ENCODE results near the gene STMN1.

The STMN1 gene

GRCh38 chr1:25871086-25871703, 35.0 kb downstream of the STMN1 start:
- no peak for DNase-seq (ENCODE audit: low read depth)

DNA sequence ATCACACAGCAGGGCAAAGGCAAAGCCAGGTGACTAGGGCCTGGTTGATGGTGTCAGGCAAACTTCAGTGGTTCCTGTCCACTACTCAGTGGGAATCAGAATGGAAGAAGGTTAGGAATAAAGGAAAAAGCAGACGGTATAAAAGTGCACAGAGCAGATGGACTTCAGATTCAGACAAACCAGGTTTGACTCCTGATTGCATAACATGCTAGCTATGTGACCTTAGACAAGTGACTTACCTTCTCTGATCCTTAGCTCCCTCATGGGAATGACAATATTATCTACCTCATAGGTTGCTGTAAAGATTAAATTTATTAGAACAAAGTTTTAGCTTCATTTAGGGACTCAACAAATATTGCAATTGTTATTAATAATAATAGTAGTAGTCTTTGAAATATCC, 35.6 kb downstream of the STMN1 start:
- DNase-seq (ENCODE audit: low read depth) = no peak

- no peak for DNase-seq (ENCODE audit: low read depth)
These were observed 36.2 kb downstream of the STMN1 start for GRCh38 chr1:25869909-25870606.

GRCh38 chr1:25867210-25867991, 38.8 kb downstream of the STMN1 start:
- DNase-seq (ENCODE audit: low read depth) = no peak

DNA sequence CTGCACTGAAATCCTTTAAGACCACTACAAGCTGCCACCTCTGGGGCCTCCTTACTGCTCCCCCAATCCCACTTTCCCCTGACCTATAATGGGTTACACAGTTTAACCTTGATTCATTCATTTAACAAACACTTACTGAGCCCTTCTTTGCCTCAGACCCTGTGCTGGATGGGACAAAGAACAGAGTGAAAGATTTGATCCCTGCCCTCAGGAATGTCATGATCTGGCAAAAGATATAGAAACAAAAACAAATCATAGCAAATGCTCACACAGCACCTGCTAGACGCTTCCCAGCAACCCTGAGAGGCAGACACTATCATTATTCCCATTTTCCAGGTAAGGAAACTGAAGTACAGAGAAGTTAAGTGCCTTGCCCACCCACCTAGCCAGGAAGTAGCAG, 39.9 kb downstream of the STMN1 start:
- DNase-seq (ENCODE audit: low read depth) = no peak

DNA sequence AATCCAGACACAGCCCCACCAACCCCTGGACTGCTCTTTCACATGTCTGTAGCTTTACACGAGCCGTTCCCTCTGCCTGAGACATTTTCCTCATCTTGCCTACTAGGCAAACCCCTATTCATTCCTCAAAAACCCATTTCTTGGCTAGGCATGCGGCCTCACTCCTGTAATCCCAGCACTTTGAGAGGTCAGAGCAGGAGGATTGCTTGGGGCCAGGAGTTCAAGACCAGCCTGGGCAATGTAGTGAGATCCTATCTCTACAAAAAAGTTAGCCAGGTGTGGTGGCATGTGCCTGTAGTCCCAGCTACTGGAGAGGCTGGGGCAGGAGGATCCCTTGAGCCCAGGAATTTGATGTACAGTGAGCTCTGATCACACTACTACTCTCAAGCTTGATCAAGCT, 41.8 kb downstream of the STMN1 start:
- DNase-seq (ENCODE audit: low read depth) = no peak

- no peak for DNase-seq (ENCODE audit: low read depth)
These were observed 42.5 kb downstream of the STMN1 start for GRCh38 chr1:25863486-25864262.

DNA sequence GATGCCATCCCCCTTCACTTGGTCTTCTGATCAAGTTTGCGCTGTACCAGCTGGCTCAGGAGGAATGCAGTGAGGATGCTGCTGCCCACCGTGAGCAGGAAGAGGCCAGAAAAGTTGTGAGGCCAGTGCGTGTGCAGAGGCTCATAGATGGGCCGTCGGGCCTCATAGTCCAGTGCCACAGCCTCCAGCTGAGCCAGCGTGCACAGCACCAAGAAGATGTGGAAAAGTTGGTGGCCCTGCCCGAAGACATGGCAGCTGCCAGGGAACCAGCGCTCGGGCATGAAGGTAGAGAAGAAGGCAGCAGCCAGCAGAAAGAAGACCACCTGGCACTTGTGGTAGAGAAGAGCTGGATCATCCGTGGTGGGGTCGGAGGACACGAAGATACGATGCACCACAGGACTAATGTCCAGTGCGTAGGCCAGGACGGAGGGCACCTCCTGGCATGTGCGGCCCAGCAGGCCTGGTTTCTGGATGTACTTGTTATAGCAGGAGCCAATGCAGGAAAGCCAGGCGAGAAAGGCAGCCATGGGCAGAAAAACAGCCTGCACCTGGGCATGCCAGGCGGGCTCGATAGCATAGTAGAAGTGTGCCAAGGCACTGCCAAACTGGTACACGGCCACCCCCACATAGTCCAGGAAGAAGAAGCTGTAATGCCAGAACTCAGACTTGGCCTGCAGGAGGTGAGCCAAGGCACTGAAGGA, 43.3 kb downstream of the STMN1 start:
- DNase-seq (ENCODE audit: low read depth) = no peak

- DNase-seq (ENCODE audit: low read depth) = no peak
These were observed 44.6 kb downstream of the STMN1 start for GRCh38 chr1:25861316-25862286.

DNA sequence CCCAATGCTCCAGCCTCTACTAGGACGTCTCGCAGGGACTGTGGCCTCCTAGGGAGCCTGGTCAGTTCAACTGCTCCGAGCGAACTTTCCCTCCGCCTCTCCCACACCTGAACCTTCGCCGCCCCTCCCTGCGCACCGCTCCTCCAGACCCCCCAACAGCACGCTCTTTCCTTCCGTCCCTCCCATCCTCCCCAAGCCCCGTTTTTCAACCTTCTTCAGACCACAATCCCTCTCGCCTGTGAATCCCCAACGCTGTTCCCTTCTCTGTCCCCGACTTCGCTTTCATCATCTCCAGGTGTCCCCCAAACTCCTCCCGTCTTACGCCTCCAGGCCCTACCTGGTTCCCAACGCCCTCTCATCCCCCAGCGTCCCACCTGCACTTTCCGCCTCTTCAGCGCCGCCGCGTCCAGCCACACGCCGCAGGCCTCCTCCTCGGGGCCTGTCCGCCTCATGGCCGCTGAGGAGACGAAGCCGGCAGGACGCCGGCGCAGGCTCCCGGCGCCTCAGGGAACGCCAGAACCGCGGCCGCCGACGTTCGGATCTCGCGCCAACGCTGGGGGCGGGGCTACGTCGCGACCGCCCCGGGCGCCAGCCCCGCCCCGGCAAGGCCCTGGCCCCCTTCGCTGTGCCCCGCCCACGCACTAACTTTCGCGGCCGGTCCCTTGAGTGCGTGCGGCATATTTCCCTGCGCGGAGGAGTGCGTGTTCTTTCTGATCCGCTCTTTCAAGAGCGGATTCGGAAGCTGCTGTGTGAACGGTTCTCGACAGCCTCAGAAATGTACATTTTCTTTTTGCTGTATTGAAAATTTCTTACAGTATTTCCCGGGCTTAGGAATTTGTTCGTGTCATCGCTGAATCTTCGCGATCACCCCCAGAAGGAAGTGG, 47.1 kb downstream of the STMN1 start, which contains the start of gene AUNIP:
Gene AUNIP, minus strand, starts transcription at position 552 of the 884 bp plus-strand sequence. Its CDS starts 100 bp downstream, at position 452.
- peak; percentile 92 for DNase-seq (ENCODE audit: low read depth)

DNA sequence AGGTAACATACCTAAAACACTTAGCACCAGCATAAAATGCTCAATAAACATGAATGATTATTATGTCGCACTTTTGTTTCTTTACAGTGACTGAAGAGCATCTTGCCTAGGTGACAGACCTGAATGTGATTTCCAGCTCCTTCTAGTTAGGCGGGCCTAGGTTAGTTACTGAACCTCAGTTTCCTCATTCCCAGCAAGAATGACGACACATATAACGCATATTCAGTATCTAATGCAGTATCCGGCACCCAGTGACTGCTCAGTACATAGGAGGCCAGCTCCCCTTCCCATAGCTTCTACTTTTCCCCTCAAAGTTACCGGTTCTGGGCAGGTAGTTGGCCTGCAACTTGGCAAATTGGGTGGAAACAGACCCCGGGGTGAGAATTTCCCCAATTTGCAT, 47.7 kb downstream of the STMN1 start:
- no peak for DNase-seq (ENCODE audit: low read depth)

- no peak for DNase-seq (ENCODE audit: low read depth)
These were observed 49.4 kb downstream of the STMN1 start for GRCh38 chr1:25856856-25857255.

DNA sequence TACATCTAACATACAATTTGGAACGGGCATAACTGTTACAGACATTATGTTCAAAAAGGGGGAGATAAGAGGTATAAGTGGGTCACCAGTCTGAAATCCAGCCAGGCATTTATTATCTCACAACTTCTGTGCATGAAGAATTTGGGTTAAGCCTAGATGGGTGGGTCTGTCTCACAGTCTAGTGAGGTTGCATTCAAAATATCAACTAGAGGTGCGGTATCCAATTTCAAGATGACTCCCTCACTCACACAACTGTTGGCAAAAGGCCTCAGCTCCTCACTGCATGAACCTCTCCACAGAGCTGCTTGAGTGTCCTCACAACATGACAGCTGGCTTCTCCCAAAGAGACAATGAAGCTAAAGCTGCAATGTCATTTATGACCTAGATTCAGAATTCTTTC, 51.7 kb downstream of the STMN1 start:
- DNase-seq (ENCODE audit: low read depth) = no peak

All from stimulated activated CD4-positive, alpha-beta T cell treated with anti-CD3 and anti-CD28 coated beads, Interleukin-2, amount 100 ng/mL, for 4 hours (primary cell).